ENCODE measurements around the gene S1PR1.

The S1PR1 gene

GRCh38 chr1:101235216-101235695, 1.6 kb upstream of the S1PR1 start:
- no peak for DNase-seq (ENCODE audit: low read depth)
- TF ChIP-seq, protein P1, sequence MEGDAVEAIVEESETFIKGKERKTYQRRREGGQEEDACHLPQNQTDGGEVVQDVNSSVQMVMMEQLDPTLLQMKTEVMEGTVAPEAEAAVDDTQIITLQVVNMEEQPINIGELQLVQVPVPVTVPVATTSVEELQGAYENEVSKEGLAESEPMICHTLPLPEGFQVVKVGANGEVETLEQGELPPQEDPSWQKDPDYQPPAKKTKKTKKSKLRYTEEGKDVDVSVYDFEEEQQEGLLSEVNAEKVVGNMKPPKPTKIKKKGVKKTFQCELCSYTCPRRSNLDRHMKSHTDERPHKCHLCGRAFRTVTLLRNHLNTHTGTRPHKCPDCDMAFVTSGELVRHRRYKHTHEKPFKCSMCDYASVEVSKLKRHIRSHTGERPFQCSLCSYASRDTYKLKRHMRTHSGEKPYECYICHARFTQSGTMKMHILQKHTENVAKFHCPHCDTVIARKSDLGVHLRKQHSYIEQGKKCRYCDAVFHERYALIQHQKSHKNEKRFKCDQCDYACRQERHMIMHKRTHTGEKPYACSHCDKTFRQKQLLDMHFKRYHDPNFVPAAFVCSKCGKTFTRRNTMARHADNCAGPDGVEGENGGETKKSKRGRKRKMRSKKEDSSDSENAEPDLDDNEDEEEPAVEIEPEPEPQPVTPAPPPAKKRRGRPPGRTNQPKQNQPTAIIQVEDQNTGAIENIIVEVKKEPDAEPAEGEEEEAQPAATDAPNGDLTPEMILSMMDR (IDR thresholded peaks at IDR 0.05; ENCODE audit: insufficient read depth, low read depth, low read length, missing control alignments) = no peak
- peak overlapping the region; percentile 87 for H3K4me3 ChIP-seq (ENCODE audit: low read depth, low read length)

GRCh38 chr1:101235696-101236515, 913 bp upstream of the S1PR1 start:
- peak overlapping the region; percentile 87 for H3K4me3 ChIP-seq (ENCODE audit: low read depth, low read length)
- peak; percentile 96 for DNase-seq (ENCODE audit: low read depth)
- TF ChIP-seq, protein P1 (IDR thresholded peaks at IDR 0.05; ENCODE audit: insufficient read depth, low read depth, low read length, missing control alignments) = no peak

DNA sequence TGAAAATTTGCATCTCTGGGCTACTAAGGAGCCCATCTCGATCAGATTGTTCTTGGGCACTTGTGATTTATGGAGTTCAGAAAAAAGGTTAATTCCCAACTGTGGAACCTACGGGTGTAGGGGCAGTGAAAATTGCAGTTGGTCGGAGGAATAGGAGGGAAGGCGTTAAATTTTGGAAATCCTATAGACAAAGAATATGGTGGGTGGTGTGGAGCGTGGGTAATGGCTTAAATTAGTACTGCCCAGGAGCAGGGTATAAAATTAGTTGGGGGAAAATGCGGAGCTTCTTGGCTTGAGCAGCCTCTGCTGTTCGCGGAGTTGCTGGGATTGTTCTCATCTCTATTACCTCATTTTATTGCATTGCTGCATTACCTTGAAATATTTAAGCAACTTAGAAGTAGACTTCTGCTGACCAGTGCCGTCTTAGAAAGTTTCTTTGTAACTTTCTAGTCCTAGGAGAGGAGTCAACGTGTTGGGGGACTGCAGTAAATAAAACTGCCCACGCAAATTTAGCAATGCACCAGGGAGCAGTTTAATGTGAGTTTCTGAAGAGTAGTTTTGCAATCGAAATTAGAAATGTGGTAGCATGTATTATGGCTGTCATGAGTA, 514 bp downstream of the S1PR1 start:
- TF ChIP-seq, protein P1 (IDR thresholded peaks at IDR 0.05; ENCODE audit: insufficient read depth, low read depth, low read length, missing control alignments) = no peak
- peak; percentile 59 for DNase-seq (ENCODE audit: low read depth)
- peak overlapping the region; percentile 87 for H3K4me3 ChIP-seq (ENCODE audit: low read depth, low read length)

- peak; percentile 82 for DNase-seq (ENCODE audit: low read depth)
- TF ChIP-seq, protein P1 (IDR thresholded peaks at IDR 0.05; ENCODE audit: insufficient read depth, low read depth, low read length, missing control alignments) = no peak
- peak overlapping the region; percentile 87 for H3K4me3 ChIP-seq (ENCODE audit: low read depth, low read length)
Measured at GRCh38 chr1:101238031-101238628, 1.3 kb downstream of the S1PR1 start.

DNA sequence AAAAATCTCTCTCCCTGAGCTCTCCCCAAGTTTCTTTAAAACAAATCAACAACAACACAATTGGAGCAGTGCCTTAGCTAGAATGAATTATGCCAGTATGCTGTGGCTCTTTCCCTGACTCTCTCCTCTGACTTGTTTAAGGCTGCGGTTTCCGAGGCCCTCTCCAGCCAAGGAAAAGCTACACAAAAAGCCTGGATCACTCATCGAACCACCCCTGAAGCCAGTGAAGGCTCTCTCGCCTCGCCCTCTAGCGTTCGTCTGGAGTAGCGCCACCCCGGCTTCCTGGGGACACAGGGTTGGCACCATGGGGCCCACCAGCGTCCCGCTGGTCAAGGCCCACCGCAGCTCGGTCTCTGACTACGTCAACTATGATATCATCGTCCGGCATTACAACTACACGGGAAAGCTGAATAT, 1.9 kb downstream of the S1PR1 start:
- peak; percentile 84 for DNase-seq (ENCODE audit: low read depth)
- TF ChIP-seq, protein P1 (IDR thresholded peaks at IDR 0.05; ENCODE audit: insufficient read depth, low read depth, low read length, missing control alignments) = peak; percentile 97
- H3K4me3 ChIP-seq (ENCODE audit: low read depth, low read length) = peak overlapping the region; percentile 87

DNA sequence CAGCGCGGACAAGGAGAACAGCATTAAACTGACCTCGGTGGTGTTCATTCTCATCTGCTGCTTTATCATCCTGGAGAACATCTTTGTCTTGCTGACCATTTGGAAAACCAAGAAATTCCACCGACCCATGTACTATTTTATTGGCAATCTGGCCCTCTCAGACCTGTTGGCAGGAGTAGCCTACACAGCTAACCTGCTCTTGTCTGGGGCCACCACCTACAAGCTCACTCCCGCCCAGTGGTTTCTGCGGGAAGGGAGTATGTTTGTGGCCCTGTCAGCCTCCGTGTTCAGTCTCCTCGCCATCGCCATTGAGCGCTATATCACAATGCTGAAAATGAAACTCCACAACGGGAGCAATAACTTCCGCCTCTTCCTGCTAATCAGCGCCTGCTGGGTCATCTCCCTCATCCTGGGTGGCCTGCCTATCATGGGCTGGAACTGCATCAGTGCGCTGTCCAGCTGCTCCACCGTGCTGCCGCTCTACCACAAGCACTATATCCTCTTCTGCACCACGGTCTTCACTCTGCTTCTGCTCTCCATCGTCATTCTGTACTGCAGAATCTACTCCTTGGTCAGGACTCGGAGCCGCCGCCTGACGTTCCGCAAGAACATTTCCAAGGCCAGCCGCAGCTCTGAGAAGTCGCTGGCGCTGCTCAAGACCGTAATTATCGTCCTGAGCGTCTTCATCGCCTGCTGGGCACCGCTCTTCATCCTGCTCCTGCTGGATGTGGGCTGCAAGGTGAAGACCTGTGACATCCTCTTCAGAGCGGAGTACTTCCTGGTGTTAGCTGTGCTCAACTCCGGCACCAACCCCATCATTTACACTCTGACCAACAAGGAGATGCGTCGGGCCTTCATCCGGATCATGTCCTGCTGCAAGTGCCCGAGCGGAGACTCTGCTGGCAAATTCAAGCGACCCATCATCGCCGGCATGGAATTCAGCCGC, 2.5 kb downstream of the S1PR1 start:
- H3K4me3 ChIP-seq (ENCODE audit: low read depth, low read length) = peak overlapping the region; percentile 87
- TF ChIP-seq, protein P1 (IDR thresholded peaks at IDR 0.05; ENCODE audit: insufficient read depth, low read depth, low read length, missing control alignments) = no peak
- peak; percentile 43 for DNase-seq (ENCODE audit: low read depth)

Measured in GM12865 (cell line).